Chondrocyte (in vitro differentiated cells): ENCODE data around the gene SPAG8. TPM values are rescaled to one million over a fixed set of nuclear protein-coding genes. Genes with fewer than 3 reads are reported as not detected.

Experiments
- DNase-seq: peaks from one replicate; pipeline ENCODE4 v3.0.0; 2021; ENCODE audit warnings: mixed read lengths, low spot score
- H3K27ac Mint-ChIP-seq: one replicate; pipeline ENCODE4 v1.8.0; 2021; ENCODE audit warnings: mild to moderate bottlenecking, moderate library complexity, mixed read lengths; ENCODE audit not compliant: unreplicated experiment
- H3K27me3 Mint-ChIP-seq: 2 replicates; pipeline ENCODE4 v1.8.0; 2021; ENCODE audit warnings: low read depth, mixed read lengths
- H3K36me3 Mint-ChIP-seq: 2 replicates; pipeline ENCODE4 v1.8.0; 2021; ENCODE audit warnings: low read depth, mixed read lengths
- H3K4me1 Mint-ChIP-seq: 2 replicates; pipeline ENCODE4 v1.8.0; 2021; ENCODE audit warnings: low read depth, mild to moderate bottlenecking, mixed read lengths
- H3K4me3 Mint-ChIP-seq: one replicate; pipeline ENCODE4 v1.8.0; 2021; ENCODE audit warnings: mild to moderate bottlenecking, moderate library complexity, mixed read lengths; ENCODE audit not compliant: unreplicated experiment
- H3K9me3 Mint-ChIP-seq: 2 replicates; pipeline ENCODE4 v1.8.0; 2021; ENCODE audit warnings: low read depth, mixed read lengths
- total RNA-seq: library from RNA; stranded (reverse); gene quantifications from 3 replicates; pipeline ENCODE4 v1.2.1, GENCODE V29; 2021
- TF ChIP-seq, protein P1 (sequence below): fragments of 200-600 bp; sonication (generic); IDR thresholded peaks from 2 replicates; pipeline ENCODE4 v1.5.0; 2021; ENCODE audit warnings: antibody characterized with exemption, mild to moderate bottlenecking, moderate library complexity

SPAG8 gene
- total RNA-seq, 1 donor from 2014 or later, result 0.30 TPM

DNA sequence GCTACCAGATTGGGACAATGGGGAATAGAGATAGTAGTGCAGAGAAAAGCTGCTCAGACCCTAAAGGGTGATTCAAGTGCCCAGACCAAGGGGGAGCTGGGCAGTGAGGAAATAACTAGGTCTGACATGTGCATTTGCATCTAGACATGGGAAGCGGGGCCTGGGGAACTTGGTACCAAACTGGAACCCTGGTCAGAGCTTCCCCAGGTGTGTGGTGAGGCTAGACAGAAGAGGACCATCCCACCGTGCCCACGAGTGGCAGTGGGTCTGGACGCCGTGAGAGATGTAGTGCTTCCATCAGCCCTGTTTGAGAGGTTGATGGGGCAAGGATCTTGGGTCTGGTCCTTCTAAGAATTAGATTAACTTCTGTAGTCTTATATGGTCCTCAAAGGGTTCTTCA is 24.5 kb upstream of the SPAG8 start:
- H3K4me3 Mint-ChIP-seq, result no peak overlapping the region
- H3K36me3 Mint-ChIP-seq, result peaks cover 9% of the 10 kb centered on the region
- TF ChIP-seq, protein P1, sequence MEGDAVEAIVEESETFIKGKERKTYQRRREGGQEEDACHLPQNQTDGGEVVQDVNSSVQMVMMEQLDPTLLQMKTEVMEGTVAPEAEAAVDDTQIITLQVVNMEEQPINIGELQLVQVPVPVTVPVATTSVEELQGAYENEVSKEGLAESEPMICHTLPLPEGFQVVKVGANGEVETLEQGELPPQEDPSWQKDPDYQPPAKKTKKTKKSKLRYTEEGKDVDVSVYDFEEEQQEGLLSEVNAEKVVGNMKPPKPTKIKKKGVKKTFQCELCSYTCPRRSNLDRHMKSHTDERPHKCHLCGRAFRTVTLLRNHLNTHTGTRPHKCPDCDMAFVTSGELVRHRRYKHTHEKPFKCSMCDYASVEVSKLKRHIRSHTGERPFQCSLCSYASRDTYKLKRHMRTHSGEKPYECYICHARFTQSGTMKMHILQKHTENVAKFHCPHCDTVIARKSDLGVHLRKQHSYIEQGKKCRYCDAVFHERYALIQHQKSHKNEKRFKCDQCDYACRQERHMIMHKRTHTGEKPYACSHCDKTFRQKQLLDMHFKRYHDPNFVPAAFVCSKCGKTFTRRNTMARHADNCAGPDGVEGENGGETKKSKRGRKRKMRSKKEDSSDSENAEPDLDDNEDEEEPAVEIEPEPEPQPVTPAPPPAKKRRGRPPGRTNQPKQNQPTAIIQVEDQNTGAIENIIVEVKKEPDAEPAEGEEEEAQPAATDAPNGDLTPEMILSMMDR, result no peak
- no peak overlapping the region for H3K27ac Mint-ChIP-seq
- no peaks in the 10 kb centered on the region for H3K27me3 Mint-ChIP-seq
- peaks cover 12% of the 10 kb centered on the region for H3K4me1 Mint-ChIP-seq
- H3K9me3 Mint-ChIP-seq, result no peaks in the 10 kb centered on the region
- peak; percentile 26 for DNase-seq

GRCh38 chr9:35835766-35836165 is 23.7 kb upstream of the SPAG8 start:
- DNase-seq, result peak; percentile 19
- peaks cover 17% of the 10 kb centered on the region for H3K4me1 Mint-ChIP-seq
- no peak overlapping the region for H3K4me3 Mint-ChIP-seq
- peaks cover 9% of the 10 kb centered on the region for H3K36me3 Mint-ChIP-seq
- H3K9me3 Mint-ChIP-seq, result no peaks in the 10 kb centered on the region
- no peak overlapping the region for H3K27ac Mint-ChIP-seq
- TF ChIP-seq, protein P1, result no peak
- H3K27me3 Mint-ChIP-seq, result no peaks in the 10 kb centered on the region

DNA sequence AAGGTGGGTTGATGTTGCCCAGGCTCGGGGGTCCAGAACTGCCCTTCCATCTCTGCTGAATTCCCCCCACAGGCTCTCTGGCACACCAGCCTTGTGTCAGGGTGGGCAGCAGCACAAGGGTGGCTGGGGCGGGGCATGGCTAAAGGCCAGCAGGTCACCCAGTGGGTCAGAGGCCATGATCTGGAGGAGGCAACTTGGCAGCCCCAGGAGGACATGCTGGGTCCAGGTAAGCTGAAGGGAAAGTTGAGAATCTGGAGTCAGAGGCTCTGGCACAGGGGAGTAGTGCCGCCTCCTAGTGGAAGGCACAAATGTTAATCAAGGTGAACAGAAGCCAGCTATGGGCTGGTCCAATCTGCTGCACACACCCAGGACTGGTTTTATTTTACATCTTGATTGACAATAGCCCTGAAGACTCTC is 23.2 kb upstream of the SPAG8 start:
- TF ChIP-seq, protein P1, result peak; percentile 54
- H3K27ac Mint-ChIP-seq, result no peak overlapping the region
- peaks cover 9% of the 10 kb centered on the region for H3K36me3 Mint-ChIP-seq
- DNase-seq, result peak; percentile 77
- peaks cover 22% of the 10 kb centered on the region for H3K4me1 Mint-ChIP-seq
- no peaks in the 10 kb centered on the region for H3K27me3 Mint-ChIP-seq
- no peak overlapping the region for H3K4me3 Mint-ChIP-seq
- no peaks in the 10 kb centered on the region for H3K9me3 Mint-ChIP-seq

- H3K27me3 Mint-ChIP-seq, result no peaks in the 10 kb centered on the region
- DNase-seq, result peak; percentile 60
- peaks cover 7% of the 10 kb centered on the region for H3K36me3 Mint-ChIP-seq
- H3K4me3 Mint-ChIP-seq, result no peak overlapping the region
- no peaks in the 10 kb centered on the region for H3K9me3 Mint-ChIP-seq
- TF ChIP-seq, protein P1, result no peak
- H3K4me1 Mint-ChIP-seq, result peaks cover 29% of the 10 kb centered on the region
- H3K27ac Mint-ChIP-seq, result no peak overlapping the region
Observed at GRCh38 chr9:35834260-35835215, 22.5 kb upstream of the SPAG8 start.

- peak; percentile 25 for DNase-seq
- Mint-ChIP-seq H3K9me3 (no peaks in the 10 kb centered on the region), H3K27me3 (no peaks in the 10 kb centered on the region), H3K36me3 (peaks cover 4% of the 10 kb centered on the region), H3K4me3 (no peak overlapping the region), H3K4me1 (peaks cover 39% of the 10 kb centered on the region), H3K27ac (no peak overlapping the region)
- TF ChIP-seq, protein P1, result no peak
Observed at GRCh38 chr9:35832814-35833213, 20.8 kb upstream of the SPAG8 start.
